ENCODE data around the gene CSF1R.

GRCh38 chr5:150062216-150062922, 24.0 kb downstream of the CSF1R start:
- TF ChIP-seq CTCF (IDR thresholded peaks at IDR 0.05; ENCODE audit: borderline replicate concordance, extremely low read depth, low read length, poor library complexity, severe bottlenecking) (no peak), EZH2 (IDR thresholded peaks at IDR 0.05; ENCODE audit: borderline replicate concordance, low read depth, low read length, severe bottlenecking) (no peak)
